Skeletal muscle cell (primary cell): Measurements from ENCODE around the gene PPAN.

ENCODE experiments used
- DNase-seq: peaks from one replicate; pipeline ENCODE4 v3.0.0-alpha.2; 2010; ENCODE audit warnings: low read depth
- H3K4me3 ChIP-seq: 2 replicates; pipeline ENCODE4 v1.5.1; 2011; ENCODE audit warnings: low read depth, mild to moderate bottlenecking, control low read depth, low read length, moderate library complexity

PPAN gene

DNA sequence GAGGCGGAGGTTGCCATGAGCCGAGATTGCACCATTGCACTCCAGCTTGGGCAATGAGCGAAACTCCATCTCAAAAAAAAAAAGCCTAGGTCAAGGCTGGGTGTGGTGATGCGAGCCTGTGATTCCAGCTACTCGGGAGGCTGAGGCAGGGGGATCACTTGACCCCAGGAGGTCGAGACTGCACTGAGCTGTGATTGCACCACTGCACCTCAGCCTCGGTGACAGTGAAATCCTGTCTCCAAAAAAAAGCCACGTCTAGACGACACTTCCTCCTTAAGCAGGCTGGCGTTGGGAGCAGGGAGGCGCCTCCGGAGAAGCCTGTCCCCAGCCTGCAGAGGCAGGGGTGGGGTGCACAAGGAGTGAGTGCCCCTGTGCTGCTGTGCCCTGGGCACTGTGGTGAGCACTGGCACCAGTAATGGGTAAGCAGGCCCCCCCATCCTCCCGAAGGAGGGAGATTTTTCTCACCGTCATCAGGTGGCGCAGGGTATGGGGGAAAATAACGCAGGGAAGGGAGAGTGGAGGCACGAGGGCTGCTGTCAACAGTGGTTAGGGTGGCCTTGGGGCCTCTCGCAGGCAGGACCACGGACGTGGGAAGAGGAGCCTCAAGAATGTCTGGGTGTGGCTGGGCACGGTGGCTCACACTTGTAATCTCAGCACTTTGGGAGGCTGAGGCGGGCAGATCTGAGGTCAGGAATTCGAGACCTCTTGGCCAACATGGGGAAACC lies 6.0 kb downstream of the PPAN start:
- DNase-seq, result no peak
- H3K4me3 ChIP-seq, result no peak overlapping the region

DNA sequence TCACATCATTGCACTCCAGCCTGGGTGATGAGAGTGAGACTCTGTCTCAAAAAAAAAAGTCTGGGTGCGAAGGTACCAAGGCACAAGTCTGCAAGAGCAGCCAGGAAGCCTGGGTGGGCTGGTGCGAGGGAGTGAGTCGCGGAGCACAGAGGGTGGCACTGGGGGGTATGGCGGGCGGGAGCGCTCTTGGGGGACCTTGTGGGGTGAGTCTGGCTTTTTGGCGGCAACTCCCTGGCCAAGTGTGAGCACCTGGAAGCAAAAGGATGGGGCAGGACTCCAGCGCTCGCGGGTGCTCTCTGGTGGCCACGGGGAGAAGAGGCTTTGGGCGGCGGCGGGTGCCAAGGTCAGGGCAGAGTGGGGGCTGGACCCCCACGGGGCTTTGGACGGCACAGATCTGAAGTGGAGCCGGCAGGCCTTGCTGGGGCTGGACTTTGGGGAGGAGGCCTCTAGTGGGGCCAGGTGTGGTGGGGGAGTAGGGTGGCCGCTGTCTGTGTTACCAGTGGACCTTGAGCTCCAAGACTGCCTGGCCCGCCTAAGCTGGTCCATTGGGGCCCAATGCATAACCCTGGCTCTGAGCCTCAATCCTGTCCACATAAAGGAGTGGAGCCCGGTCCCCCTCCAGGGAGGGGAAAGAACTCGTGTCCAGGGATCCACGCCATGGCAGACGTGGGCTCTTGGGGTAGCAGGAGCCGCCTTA lies 6.9 kb downstream of the PPAN start:
- no peak for DNase-seq
- no peak overlapping the region for H3K4me3 ChIP-seq

DNA sequence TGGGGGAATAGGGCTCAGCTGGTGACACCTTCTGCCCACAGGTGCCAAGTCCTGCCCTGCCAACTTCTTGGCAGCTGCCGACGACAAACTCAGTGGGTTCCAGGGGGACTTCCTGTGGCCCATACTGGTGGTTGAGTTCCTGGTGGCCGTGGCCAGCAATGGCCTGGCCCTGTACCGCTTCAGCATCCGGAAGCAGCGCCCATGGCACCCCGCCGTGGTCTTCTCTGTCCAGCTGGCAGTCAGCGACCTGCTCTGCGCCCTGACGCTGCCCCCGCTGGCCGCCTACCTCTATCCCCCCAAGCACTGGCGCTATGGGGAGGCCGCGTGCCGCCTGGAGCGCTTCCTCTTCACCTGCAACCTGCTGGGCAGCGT lies 7.4 kb downstream of the PPAN start:
- DNase-seq, result no peak
- no peak overlapping the region for H3K4me3 ChIP-seq

DNA sequence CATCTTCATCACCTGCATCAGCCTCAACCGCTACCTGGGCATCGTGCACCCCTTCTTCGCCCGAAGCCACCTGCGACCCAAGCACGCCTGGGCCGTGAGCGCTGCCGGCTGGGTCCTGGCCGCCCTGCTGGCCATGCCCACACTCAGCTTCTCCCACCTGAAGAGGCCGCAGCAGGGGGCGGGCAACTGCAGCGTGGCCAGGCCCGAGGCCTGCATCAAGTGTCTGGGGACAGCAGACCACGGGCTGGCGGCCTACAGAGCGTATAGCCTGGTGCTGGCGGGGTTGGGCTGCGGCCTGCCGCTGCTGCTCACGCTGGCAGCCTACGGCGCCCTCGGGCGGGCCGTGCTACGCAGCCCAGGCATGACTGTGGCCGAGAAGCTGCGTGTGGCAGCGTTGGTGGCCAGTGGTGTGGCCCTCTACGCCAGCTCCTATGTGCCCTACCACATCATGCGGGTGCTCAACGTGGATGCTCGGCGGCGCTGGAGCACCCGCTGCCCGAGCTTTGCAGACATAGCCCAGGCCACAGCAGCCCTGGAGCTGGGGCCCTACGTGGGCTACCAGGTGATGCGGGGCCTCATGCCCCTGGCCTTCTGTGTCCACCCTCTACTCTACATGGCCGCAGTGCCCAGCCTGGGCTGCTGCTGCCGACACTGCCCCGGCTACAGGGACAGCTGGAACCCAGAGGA lies 7.9 kb downstream of the PPAN start:
- H3K4me3 ChIP-seq, result no peak overlapping the region
- DNase-seq, result no peak

DNA sequence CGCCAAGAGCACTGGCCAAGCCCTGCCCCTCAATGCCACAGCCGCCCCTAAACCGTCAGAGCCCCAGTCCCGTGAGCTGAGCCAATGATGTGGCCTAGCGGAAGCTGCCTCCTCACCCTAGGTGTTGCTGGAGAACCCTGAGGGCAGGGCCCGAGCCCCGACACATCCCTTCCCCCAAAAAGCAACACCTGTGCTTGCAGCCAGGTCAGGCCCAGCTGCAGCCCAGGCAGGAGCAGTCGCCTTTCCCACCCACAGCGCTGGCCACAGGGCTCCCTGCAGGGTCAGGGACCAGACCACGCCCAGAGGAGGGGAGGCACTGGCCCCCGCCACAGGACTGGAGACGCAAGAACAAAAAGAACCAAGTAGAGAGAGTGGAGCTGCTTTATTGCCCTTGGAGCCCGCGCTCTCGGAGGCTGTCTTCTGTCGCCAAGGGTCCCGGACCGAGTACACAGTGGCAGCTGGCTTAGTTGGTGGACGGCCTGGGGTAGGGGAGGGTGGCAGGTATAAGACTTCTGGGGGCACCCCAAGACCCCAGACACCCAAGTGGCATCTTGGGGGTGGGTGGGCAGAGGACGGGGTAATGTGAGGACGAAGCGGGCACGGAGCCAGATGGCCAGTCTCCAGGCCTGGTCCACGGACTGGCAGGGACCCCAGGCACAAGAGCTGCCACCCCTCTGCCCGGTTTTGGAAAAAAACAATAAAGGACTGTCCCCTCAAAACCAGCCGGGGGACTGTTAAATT lies 8.7 kb downstream of the PPAN start:
- no peak for DNase-seq
- no peak overlapping the region for H3K4me3 ChIP-seq

DNA sequence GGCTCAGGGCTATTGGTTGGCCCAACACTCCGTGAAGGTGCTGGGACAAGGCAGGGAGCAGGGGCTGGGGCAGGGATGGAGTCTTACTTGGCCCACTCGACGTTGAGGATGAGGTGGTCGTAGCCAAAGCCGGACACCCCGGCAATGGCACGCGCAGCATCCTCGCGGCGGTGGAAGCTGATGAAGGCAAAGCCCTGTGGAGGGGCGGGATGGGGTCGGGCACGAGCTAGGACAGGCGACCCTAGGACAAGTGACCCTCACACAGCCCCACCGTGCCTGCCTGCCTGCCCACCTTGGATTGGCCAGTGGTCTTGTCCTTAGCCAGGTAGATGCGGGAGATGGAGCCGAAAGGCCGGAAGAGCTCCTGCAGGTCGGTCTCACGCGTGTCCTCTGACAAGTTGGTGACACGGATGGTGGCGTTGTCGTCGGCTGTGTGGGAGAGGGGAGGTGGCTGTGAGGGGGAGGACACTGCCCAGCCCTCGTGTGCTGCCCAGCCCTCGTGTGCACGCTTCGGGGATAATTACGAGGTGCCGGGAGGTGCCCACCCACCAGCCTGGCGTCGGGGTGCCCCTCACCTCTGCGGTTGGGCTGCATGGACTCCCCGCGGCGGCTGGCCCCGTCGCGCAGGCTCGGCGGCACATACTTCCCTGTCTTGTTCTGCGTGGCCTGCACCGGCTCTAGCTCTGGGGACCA lies 9.4 kb downstream of the PPAN start:
- no peak overlapping the region for H3K4me3 ChIP-seq

DNA sequence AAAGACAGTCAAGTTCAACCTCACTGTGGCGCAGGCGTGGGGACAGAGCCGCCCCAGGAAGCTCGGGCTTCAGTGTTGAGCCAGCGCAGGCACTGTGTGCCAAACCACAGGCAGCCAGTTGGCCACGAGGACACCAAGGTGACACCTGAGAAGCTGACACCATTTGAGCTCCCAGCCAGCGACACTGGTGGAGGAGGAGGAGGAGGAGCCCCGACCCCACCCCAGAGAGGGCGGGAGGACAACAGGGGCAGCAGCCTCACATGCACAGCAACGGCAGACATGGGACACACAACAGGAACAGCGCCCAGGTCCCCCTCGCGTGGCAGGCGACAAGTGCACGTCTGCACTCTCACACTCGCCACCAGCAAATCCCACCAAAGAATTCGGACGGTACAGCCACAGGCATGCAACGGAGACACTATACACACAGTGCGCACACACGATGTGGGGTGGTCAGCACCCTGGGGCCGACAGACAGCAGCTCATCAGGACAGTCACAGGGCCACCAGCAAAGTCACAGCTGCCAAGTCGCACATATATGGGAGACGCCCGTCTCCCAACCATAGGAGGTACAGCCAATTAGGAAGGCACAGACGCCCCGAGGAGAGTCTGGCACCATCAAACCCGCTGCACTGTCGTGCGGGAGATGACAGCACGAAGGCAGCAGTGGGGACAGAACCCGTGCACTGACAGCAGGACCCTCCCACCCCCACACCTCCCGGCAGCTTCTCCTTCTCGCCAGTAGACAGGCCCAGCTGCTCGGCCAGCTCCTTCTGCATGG lies 10.1 kb downstream of the PPAN start:
- DNase-seq, result no peak
- no peak overlapping the region for H3K4me3 ChIP-seq

More for the DNA sequence above, 9.4 kb downstream of the PPAN start:
- DNase-seq, result no peak

DNA sequence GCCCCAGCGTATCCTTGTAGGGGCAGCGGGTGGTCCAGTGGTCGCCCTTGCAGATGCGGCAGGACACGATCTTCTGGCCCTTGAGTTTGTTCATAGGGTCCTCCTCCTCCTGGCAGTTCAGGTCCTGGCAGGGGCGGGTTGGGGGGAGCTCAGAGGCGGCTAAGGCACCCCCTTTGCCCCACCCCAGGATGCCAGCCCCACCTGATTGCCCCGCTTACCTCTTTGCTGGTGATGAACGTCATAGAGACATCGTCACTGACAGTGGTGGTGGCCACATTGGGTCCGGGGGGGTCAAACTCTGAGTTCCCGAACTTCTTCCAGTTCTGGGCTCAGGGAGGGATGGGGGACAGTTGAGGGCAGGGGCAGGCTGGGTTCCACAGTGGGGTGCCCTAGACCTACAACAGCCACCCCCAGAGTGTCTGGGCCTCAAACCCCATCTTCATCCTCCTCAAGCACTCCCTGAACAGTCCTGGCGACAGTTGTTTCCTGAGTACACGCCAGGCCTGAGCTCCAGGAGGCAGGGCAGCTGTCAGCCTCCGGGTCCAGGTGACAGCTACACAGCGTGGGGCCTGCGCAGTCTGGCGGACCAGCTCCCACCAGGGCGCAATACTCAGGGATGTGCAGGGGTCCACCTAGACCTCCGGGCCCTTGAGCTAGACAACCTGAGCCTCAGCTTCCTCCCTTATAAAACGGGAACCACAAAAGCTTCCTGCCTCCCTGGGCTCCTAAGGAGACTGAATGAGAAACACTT lies 10.9 kb downstream of the PPAN start:
- H3K4me3 ChIP-seq, result no peak overlapping the region
- DNase-seq, result no peak

DNA sequence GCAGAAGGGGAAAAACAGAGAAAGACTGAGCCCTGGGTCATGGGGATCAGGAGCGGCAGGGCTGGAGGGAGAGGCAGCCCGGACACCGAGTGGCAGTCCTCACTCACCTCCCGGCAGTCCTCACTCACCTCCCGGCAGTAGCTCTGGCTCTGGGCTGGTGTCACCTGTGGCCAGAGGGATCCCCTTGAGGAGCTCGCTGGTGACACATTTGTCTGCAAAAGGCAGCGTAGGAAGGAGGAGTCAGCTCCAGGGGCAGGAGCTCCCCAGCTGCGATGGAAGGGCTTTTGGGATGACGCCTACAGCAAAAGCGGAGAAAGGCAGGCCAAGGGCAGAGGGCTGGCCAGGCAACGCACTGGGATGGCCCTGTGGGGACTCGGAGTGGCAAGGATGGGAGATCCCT lies 12.8 kb downstream of the PPAN start:
- DNase-seq, result no peak
- H3K4me3 ChIP-seq, result peak overlapping the region; percentile 97

DNA sequence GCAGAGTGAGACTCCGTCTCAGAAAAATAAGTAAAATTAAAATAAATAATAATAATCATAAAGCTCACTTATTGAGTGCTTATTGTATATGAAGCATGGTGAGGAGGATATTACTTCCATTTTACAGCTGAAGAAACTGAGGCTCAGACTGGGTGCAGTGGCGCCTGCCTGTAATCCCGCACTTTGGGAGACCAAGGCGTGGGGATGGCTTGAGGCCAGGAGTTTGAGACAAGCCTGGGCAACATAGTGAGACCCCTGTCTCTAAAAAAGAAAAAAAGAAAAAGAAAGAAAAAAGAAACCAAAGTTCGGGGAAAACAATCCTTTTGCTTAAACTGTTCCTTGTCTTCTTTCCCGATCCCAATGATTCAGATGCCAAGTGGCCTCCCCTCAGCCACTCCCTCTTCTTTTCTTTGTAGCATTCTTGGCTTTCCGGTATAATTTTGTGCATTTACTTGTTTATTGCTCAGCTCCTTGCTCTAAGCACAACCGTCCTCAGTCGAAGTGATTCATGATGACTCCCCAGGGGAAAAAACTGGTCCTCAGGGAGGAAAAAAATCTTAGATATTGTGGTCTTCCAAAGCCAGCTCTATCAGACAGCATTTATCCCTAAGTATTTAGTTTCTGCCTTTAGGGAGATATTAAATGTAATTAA lies 14.5 kb downstream of the PPAN start:
- DNase-seq, result peak; percentile 65
- no peak overlapping the region for H3K4me3 ChIP-seq

DNA sequence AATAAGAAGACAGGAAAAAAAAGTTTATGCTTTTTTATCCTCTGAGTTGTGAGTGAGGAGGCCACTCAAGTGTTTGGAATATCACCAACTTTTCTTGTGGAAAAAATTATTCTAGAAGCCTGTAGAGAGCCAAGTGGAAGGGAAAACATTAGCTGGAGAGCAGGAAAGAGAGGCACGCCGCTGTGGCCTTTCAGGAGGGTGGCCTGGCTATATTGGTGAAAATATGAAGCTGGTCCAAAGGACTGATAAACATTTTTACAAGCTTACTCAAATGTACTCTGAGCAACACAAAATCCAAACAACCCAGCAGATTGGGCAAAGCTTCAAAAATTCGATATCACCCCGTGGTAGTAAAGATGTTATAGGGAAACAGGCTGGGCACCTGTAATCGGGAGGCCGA lies 15.9 kb downstream of the PPAN start:
- DNase-seq, result no peak

DNA sequence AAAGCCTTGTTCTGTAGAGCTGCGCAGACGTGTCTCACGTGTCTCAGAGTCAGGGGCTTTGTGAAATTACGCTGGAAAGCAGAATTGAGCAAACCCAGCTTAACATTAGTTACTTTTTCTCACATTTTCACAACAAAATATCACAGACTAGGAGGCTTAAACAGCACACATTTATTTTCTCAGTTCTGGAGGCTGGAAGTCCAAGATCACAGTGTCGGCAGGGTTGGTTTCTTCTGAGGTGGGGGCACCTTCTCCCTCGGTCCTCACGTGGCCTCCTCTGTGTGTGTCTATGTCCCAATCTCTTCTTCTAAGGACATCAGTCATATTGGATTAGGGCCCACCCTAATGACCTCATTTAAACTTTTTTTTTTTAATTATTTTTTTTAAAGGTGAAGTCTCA lies 18.3 kb downstream of the PPAN start:
- no peak overlapping the region for H3K4me3 ChIP-seq
- DNase-seq, result no peak

More for the DNA sequence above, 15.9 kb downstream of the PPAN start:
- H3K4me3 ChIP-seq, result no peak overlapping the region

DNA sequence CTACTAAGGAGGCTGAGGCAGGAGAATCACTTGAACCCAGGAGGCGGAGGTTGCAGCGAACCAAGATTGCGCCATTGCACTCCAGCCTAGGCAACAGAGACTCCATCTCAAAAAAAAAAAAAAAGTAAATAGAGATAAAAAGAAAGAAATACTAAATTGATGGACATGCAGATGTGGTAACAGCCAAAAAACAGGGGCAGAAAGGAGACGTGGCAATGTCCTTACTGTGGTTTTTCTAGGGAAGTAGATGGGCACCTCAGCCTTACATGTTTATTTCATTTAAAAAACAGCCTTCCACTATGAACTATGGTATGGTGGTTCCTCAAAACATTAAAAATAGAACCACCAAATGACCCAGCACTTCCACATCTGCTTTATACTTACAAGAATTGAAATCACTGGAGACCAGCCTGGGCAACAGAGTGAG lies 20.1 kb downstream of the PPAN start:
- no peak for DNase-seq
- no peak overlapping the region for H3K4me3 ChIP-seq

DNA sequence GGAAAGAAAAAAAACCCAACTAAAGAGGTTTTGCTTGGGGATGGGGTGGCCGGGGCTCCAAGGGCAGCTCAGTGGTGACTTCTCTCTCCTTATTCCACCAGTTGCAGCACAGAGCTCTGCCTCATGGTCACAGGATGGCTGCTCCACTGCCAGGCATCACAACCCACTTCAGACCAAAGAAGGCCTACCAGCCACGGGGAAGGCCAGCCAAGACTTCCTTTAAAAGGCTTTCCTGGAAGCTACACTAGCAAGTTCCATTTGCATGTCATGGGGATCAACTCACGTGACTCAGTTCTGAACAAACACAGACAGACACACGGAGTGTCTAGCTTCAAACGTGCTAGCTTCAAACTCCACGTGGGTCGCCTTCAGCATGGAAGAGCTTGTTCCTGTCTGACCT lies 26.7 kb downstream of the PPAN start:
- DNase-seq, result no peak
- H3K4me3 ChIP-seq, result no peak overlapping the region

DNA sequence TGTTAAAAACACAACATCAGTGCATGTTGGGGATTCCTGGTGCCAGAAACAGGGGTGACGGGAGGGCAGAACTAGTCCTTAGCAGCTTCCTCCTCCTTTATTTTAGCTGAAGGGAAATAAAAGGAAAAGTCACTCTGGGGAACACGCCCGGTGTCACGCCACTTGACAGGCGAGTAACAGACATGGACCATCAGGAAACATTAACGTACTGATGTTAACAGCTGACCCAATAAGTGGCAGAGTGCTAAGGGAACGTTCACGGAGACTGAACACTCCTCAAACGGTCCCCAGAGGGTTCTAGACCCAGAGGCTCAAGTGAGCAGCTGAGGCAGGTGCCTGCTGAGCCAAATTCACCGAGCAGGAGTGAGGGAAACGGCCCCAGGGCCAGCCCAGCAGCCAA lies 27.4 kb downstream of the PPAN start:
- H3K4me3 ChIP-seq, result no peak overlapping the region
- no peak for DNase-seq

DNA sequence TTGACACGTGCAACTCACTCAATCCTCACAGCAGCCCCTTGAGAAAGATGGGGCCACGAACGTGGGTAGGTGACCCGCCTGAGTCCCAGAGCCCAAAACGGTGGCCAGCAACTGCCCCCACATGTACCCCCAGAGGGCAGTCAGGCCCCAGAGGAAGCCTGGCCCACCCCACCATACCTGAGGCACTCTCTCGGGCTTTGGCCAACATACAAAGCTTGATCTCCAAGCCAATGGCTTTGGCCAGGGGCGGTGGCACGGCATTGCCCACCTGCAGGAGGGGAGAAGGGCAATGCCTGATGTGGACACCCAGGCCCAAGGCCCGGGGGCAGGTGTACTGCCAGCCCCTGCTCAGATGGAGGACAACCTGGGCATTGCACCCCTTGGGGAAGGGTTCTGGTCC lies 27.9 kb downstream of the PPAN start:
- DNase-seq, result no peak

DNA sequence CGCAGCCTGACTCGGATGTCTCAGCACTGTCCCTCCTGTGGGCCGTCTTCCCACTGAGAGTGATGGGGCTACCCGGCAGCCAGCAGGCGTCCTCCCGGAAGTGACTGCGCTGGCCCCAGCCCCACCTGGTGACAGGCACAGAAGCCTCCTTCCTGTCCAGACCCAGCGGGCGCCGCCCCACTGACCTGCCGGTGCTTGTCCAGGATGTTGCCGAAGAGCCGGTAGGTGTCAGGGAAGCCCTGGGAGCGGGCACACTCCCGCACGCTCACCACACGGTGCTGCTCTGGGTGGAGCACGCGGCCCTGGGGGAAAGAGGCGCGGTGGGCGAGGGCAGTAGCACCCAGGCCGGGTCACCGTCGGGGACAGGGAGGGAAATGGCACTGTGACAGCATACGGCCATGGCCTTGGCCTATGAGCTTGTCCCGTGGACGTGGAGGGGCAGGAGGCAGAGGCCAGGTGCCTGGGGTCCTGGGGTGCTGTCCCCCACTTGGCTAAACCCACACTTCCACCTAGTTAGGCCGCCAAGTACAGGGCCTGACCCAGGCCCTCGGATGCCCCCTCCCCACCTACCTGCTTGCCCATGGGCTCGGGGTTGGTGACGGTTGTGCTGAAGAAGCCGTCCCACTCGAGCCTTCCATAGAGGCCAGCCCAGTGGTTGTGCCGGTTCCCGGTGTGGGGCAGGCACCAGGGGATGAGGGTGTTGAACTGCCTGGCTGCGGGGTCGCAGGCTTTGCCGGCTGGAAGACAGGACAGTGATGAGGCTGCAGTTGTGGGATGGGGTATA lies 29.6 kb downstream of the PPAN start:
- no peak overlapping the region for H3K4me3 ChIP-seq
- no peak for DNase-seq

More for the DNA sequence above, 27.9 kb downstream of the PPAN start:
- H3K4me3 ChIP-seq, result no peak overlapping the region
